Measurements from ENCODE around the gene PEA15.

- no peak for TF ChIP-seq CTCF (IDR thresholded peaks at IDR 0.05 in 2 of 3, conservative IDR thresholded peaks at IDR 0.05 in 1 of 3; ENCODE audit: borderline replicate concordance in 1 of 3, insufficient read depth in 1 of 3, low read depth in 2 of 3, low read length in 2 of 3)
- TF ChIP-seq MAX (IDR thresholded peaks at IDR 0.05) = no peak
- no peak for TF ChIP-seq REST (IDR thresholded peaks at IDR 0.05; ENCODE audit: low read depth)
- no peak for TF ChIP-seq SIN3A (IDR thresholded peaks at IDR 0.05; ENCODE audit: low read depth)
- TF ChIP-seq JUND (IDR thresholded peaks at IDR 0.05) = no peak
- TF ChIP-seq POLR2A (IDR thresholded peaks at IDR 0.05; ENCODE audit: borderline replicate concordance, extremely low read depth, insufficient read depth, insufficient read length) = peak; percentile 37
- TF ChIP-seq ZBTB33 (IDR thresholded peaks at IDR 0.05; ENCODE audit: extremely low read depth, insufficient replicate concordance, low read length) = no peak
- TF ChIP-seq POLR2AphosphoS5 (IDR thresholded peaks at IDR 0.05; ENCODE audit: low read depth, low read length) = no peak; the same call in 1 of the 2 replicates
Measured at GRCh38 chr1:160261556-160261892, 56.3 kb downstream of the PEA15 start.
